ENCODE results near the gene NT5DC2.

- TF ChIP-seq CTCF (conservative IDR thresholded peaks at IDR 0.05 in 1 of 2, IDR thresholded peaks at IDR 0.05 in 1 of 2; ENCODE audit: extremely low read depth in 1 of 2, insufficient read depth in 1 of 2, low read depth in 1 of 2, low read length in 2 of 2), result no peak
- no peak for TF ChIP-seq EZH2 (IDR thresholded peaks at IDR 0.05; ENCODE audit: borderline replicate concordance, low read length)
Measured at GRCh38 chr3:52523386-52524257, 10.0 kb downstream of the NT5DC2 start.
